HepG2 (cell line): ENCODE measurements around the gene AP1S3.

Experiments
- BRCA1 ChIP-seq: sonication (generic); formaldehyde crosslinking; IDR thresholded peaks from 2 replicates; pipeline ENCODE4 v1.4.0; 2020; ENCODE audit warnings: missing genetic modification reagents
- POLR2AphosphoS5 ChIP-seq: IDR thresholded peaks from 2 replicates; pipeline ENCODE4 v1.6.1; 2012; ENCODE audit warnings: low read depth, low read length
- SIN3B ChIP-seq: fragments of 150-350 bp; IDR thresholded peaks from 2 replicates; pipeline ENCODE4 v1.6.1; 2014; ENCODE audit warnings: low read length
- ZNF569 ChIP-seq: sonication (generic); formaldehyde crosslinking; IDR thresholded peaks from 2 replicates; pipeline ENCODE4 v1.5.0; 2020; ENCODE audit warnings: mild to moderate bottlenecking, missing genetic modification reagents, moderate library complexity, borderline replicate concordance
- TF ChIP-seq, protein P1 (sequence below): sonication (generic); formaldehyde crosslinking; IDR thresholded peaks from 2 replicates; pipeline ENCODE4 v1.4.0; 2020; ENCODE audit warnings: missing genetic modification reagents

DNA sequence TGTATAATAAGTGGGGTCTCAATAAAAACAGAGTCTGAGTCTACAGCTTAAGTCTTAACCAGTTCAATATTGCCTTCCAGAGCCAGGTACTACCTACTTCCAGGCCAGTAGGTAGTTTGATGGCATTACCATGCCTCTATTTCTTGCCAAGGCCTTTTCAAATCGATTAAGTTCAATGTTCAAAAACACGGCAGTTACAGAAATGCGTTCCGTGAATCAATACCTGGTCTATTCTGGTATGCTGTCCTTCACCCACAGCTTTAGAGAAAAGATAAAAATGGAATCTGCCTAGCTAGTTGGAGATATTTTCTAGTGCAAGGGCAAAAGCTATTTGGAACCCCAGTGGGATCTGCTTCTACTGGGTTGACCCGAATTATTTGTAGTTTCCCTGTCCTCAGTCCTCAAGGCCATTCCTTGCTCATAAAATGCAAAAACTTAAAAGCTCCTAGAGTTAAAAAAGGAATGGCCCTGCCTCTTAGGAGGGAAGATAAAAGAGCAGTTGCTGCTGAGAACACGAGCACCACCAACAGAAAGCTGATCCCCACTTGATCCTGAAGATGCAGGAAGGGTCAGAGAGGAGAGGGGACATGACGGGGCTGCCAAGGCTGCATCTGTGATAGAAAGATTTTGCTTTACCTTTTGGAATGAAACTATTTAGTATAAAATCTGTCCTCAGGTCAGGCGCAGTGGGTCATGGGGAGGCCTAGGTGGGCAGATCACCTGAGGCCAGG is 125.6 kb downstream of the AP1S3 start:
- TF ChIP-seq SIN3B: no peak
- TF ChIP-seq POLR2AphosphoS5: no peak
- no peak for TF ChIP-seq ZNF569 (CRISPR knock-in tag)
- TF ChIP-seq BRCA1: no peak
- TF ChIP-seq, protein P1, sequence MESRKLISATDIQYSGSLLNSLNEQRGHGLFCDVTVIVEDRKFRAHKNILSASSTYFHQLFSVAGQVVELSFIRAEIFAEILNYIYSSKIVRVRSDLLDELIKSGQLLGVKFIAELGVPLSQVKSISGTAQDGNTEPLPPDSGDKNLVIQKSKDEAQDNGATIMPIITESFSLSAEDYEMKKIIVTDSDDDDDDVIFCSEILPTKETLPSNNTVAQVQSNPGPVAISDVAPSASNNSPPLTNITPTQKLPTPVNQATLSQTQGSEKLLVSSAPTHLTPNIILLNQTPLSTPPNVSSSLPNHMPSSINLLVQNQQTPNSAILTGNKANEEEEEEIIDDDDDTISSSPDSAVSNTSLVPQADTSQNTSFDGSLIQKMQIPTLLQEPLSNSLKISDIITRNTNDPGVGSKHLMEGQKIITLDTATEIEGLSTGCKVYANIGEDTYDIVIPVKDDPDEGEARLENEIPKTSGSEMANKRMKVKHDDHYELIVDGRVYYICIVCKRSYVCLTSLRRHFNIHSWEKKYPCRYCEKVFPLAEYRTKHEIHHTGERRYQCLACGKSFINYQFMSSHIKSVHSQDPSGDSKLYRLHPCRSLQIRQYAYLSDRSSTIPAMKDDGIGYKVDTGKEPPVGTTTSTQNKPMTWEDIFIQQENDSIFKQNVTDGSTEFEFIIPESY (CRISPR knock-in tag): no peak
